Subcutaneous abdominal adipose tissue (tissue), 5 donors: ENCODE results near the gene GVQW3.

Experiments
- H3K27ac ChIP-seq: one replicate; pipeline ENCODE4 v1.7.0; 2013; ENCODE audit warnings: low read depth, mild to moderate bottlenecking, inconsistent platforms, low read length, moderate library complexity
- H3K27me3 ChIP-seq, 5 donors: one replicate each; pipeline ENCODE4 v1.7.0; 2013; ENCODE audit warnings: low read length in 5 of 5, inconsistent platforms in 1 of 5; ENCODE audit not compliant: control insufficient read depth in 5 of 5, insufficient read depth in 4 of 5
- H3K36me3 ChIP-seq, 5 donors: one replicate each; pipeline ENCODE4 v1.7.0; 2013; ENCODE audit warnings: low read length in 5 of 5; ENCODE audit not compliant: control insufficient read depth in 5 of 5, insufficient read depth in 5 of 5
- H3K4me1 ChIP-seq, 5 donors: one replicate each; pipeline ENCODE4 v1.7.0; 2013; ENCODE audit warnings: low read length in 5 of 5, mild to moderate bottlenecking in 3 of 5, moderate library complexity in 1 of 5; ENCODE audit not compliant: control insufficient read depth in 5 of 5, insufficient read depth in 5 of 5
- H3K4me3 ChIP-seq, 5 donors: one replicate each; pipeline ENCODE4 v1.7.0; 2013; ENCODE audit warnings: low read length in 5 of 5, low read depth in 1 of 5
- H3K9ac ChIP-seq, 5 donors: one replicate each; pipeline ENCODE4 v1.7.0; 2013; ENCODE audit warnings: low read length in 5 of 5, mild to moderate bottlenecking in 4 of 5, moderate library complexity in 3 of 5
- H3K9me3 ChIP-seq, 5 donors: one replicate each; pipeline ENCODE4 v1.7.0; 2013; ENCODE audit warnings: low read length in 5 of 5; ENCODE audit not compliant: control insufficient read depth in 5 of 5
- donor health status: healthy.
- donor health status: healthy.
- donor health status: healthy.
- donor health status: healthy.
- donor health status: healthy.

The GVQW3 gene

GRCh38 chr11:76456571-76456970 is 75.4 kb downstream of the GVQW3 start:
- Histone ChIP-seq H3K9me3 (no peaks in the 10 kb centered on the region), H3K27me3 (no peaks in the 10 kb centered on the region), H3K9ac (no peak overlapping the region), H3K4me1 (no peaks in the 10 kb centered on the region), H3K4me3 (no peak overlapping the region), H3K36me3 (peaks cover 4 to 54% (median 25%) of the 10 kb centered on the region in 5 donors), H3K27ac (no peak overlapping the region)
